ENCODE data around the gene PLPPR1.

- TF ChIP-seq CTCF (IDR thresholded peaks at IDR 0.05) (no peak), POLR2AphosphoS5 (IDR thresholded peaks at IDR 0.05; ENCODE audit: insufficient read depth in 1 of 2, low read depth in 1 of 2) (no peak)
These were observed 66.2 kb downstream of the PLPPR1 start for GRCh38 chr9:101094686-101095085.
